RPMI8226 (cell line): Measurements from ENCODE around the gene PTMA.

Experiments
- DNase-seq: peaks from one replicate; pipeline ENCODE4 v3.0.0-alpha.2; 2015

The PTMA gene

GRCh38 chr2:231677632-231678104 lies 30.7 kb upstream of the PTMA start:
- DNase-seq = peak; percentile 77

GRCh38 chr2:231679908-231680284 lies 28.4 kb upstream of the PTMA start:
- DNase-seq = no peak

- DNase-seq = no peak
Measured at GRCh38 chr2:231680285-231680991, 27.9 kb upstream of the PTMA start.

GRCh38 chr2:231680992-231681852 lies 27.1 kb upstream of the PTMA start:
- peak; percentile 28 for DNase-seq

- DNase-seq = no peak
Measured at GRCh38 chr2:231682603-231683291, 25.6 kb upstream of the PTMA start.

GRCh38 chr2:231683292-231684235 lies 24.8 kb upstream of the PTMA start:
- no peak for DNase-seq

GRCh38 chr2:231684314-231685223 lies 23.8 kb upstream of the PTMA start:
- no peak for DNase-seq

- DNase-seq = peak; percentile 19
Measured at GRCh38 chr2:231685349-231686191, 22.8 kb upstream of the PTMA start.

GRCh38 chr2:231686192-231687100 lies 21.9 kb upstream of the PTMA start:
- DNase-seq = no peak

GRCh38 chr2:231687133-231687852 lies 21.0 kb upstream of the PTMA start:
- DNase-seq = peak; percentile 73

DNA sequence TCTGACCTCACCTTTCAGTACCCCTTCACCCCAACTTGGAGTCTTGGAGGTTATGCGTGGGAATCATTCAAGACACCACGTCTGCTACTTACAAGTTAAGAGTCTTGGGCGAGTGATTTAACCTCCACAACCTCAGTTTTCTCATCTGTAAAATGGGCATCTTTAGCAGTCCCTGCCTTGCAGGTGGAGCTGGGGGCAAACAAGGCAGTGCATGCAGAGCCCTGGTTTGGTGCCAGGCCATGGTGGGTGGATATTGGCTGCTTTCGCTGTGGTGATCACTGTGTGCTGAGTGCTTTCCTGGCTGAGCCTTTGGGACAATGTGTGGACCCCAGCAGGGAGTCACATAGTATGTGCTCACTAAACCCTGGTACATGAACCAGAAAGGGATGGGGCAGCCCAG lies 20.4 kb upstream of the PTMA start:
- DNase-seq = no peak

DNA sequence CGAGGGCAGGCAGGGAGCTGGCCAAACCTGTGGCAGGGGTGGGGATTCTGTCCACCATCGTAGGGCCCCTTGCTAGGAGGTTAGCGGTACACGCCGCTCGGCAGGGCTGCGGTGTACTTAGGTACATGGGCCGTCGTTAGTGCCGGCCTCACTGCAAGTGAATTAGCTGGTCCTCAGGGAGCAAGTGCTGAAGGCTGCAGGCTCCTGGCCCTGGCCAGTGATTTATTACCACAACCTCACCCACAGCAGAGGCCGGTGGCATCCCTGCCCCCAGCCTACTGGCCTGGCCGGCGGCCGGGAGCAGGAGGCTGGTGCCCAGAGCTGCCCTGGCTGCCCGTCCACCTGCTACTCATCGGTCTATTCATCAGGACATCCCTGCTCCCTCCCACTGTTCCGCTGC lies 19.6 kb upstream of the PTMA start:
- no peak for DNase-seq

- DNase-seq = no peak
Measured at GRCh38 chr2:231689124-231689893, 19.0 kb upstream of the PTMA start.

- DNase-seq = peak; percentile 41
Measured at GRCh38 chr2:231691251-231691772, 17.0 kb upstream of the PTMA start.

- no peak for DNase-seq
Measured at GRCh38 chr2:231692847-231693246, 15.5 kb upstream of the PTMA start.

GRCh38 chr2:231693956-231694355 lies 14.4 kb upstream of the PTMA start:
- no peak for DNase-seq

DNA sequence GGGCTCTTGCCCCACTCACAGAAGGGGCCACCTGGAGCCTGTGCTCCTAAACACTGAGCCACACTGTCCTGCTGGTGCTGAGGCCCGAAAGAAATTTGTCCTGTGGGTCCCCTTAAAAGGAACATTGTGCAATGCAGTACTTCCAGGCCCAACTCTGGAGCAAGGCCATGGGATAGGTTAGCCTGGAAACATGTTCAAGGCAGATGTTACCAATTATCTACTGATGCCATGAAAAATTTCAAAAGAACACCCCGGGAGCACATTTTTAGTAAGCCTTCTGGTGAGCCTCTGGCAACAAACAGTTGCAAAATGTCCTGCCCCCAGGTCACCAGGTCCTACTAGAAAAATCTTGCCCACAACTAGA lies 12.3 kb upstream of the PTMA start:
- DNase-seq = no peak
